HG03097 (cell line): ENCODE measurements around the gene ZNF827.

Source experiments
- ATAC-seq: cut with Tn5 transposase; IDR thresholded peaks from one replicate; pipeline ENCODE4 v1.9.1; 2021; ENCODE audit not compliant: unreplicated experiment, low FRiP score

Gene ZNF827

DNA sequence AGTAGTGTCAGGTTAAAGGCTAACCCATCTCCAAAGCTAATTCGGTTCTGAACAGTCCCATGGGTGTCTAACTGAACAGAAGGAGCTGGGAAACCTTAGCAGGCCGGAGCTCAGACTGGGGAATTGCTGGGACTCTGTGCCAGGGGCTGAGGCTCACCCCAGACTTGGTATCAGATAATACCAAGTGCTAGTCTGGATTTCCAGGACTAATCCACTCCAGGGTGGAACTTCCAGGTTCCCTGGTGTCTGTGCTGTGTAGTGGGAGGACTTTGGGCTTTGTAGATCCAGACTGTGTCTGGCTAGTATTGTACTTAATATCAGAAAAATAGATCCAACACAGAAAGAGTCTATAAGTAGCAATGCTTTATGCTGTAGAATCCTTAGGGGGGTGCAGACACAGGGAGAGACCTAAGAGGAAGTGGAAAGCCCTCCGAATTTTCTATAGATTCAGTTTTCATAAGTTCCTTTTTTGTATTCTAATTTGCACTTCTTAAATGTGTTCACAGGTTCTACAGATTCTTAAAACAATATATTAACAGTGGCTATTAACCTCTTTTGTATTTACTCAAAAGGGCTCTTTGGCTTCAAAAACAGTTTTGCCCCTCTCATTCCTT, 4.1 kb downstream of the ZNF827 start:
- ATAC-seq, result no peak

DNA sequence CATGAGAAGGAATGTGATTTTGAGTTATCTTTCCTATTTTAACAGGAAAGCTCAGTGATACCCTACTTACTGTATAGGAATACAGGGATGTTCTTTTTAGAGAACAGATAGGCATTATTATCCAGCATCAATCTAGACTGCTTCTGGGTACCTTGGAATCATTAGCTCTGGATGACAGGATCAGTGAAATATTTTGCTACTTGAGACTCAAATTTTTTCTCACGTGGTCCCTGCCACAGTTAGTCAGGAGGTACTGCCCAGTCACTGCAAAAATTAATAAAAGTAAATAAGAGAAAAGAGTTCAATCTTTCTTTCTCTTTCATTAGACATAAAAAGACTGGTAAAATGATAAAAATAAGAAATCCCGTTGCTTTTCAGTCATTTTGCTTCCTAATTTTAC, 5.5 kb downstream of the ZNF827 start:
- ATAC-seq, result no peak

DNA sequence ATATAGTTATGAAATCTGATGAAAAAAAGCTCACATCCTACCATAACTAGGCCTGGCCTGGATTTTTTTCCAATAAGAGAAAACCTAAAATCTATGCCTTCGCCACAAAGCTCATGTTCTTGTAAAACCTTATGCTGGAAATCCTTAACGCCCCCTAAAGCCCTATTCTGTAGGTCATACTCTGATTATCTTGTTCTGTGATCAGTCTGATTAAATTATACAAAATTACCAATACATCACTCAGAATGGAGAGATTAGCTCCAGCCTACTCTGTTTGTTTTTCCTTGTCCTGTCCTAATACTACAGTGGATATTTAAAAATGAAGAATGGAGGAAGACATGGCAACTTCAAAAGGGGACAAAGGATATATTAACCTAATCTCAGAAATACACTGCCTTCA, 7.2 kb downstream of the ZNF827 start:
- no peak for ATAC-seq

DNA sequence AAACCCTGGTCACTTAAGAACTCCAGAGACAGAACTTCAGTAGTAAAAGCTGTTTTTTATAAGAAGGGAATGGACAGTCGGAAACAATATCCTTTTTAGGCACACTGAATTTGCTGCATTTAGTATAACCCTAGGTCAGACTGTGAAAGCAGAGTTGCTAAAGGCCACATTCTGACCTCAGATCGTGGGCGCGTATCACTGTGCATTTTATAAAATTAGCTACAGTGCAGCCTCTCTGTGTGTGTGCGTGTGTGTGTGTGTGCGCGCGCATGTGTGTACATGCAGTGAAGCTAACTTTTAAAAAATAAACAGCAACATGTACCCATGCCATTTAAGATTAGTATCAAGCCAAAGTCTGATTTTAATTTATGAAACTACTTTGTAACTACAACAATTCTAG, 8.0 kb downstream of the ZNF827 start:
- no peak for ATAC-seq

DNA sequence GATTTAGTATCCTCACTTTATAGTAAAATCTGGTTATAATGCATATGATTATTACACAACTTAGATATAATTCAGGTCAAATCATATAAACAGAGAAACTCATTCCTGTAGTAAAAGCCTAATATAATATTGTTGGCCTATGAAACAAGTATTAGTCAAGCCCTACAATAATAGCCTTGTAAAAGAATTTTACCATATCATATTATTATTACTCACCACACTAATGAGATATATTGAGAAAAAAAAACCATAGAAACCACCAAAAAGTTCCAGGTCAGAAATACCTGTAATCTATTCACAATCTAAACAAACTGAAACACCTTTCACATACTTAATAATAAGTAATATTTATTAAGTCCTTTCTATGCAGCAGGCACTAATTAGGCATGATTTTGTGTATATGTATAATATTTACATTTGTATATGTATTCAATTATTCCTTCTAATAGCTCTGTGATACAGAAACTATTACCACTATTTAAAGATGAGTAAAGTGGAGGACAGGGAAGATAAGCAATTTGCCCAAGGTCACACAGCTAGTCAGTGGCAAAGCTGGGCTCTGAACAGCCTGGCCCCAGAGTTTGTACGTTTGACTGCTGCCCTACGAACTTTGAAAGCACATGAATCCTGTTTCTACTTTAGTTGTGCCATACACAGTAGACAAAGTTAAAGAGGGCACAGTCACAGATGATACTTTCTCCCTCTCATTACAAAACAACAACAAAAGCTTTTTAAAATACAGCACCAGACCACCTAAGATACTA, 9.0 kb downstream of the ZNF827 start:
- no peak for ATAC-seq

DNA sequence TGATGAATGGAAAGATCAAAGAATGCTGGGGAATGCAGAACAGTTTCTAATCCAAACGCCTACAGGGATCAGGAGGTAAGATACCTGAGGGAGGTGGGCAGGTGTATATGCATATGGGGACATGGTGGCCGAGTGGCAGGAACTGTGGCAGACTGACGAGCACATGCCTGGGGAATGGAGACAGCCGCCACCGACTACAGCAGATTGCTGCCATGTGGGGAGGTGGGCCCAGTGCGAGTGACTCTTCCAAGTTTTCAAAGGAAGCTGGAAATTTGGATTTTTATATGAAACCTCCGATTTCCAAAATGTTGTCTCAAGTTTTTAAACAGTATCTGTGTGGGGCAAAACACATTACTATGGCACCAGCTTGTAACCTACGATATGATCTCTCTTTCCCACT, 9.9 kb downstream of the ZNF827 start:
- no peak for ATAC-seq

DNA sequence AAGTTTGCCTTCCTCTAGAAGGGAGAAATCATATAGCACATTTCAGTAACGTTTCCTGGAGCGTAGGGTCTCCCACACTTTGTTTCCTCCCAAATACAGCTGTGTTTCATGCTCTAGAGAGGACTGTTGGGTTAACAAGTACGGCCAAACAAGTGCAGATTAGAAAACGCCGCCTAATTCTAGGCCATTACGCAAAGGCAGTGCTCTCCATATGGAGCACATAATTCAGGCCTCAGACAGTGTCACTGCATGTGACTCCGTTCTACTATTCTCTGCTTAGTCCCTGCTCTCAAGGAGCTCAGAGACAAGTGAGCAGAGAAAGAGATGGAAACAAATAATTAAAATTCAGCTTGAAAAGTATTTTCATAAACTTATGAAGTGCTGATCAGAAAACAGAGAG, 11.6 kb downstream of the ZNF827 start:
- no peak for ATAC-seq

DNA sequence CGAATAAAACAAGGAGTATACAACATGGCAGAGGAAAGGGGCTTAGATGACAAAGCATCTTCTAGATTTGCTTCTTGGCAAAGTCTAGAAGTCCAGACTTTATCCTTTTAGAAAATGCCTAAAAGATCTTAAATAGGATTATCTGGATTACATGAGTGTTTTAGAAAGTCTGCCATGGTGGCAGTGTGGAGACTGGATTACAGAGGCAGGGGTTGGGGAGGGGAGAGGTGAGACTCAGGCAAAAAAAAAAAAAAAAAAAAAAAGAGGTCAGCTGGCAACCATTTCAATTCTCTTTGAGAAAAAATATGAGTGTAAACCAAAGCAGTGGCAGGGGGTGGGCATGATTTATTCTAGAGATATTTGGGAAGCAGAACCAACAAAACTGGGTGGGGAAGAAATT, 17.4 kb downstream of the ZNF827 start:
- ATAC-seq, result no peak

DNA sequence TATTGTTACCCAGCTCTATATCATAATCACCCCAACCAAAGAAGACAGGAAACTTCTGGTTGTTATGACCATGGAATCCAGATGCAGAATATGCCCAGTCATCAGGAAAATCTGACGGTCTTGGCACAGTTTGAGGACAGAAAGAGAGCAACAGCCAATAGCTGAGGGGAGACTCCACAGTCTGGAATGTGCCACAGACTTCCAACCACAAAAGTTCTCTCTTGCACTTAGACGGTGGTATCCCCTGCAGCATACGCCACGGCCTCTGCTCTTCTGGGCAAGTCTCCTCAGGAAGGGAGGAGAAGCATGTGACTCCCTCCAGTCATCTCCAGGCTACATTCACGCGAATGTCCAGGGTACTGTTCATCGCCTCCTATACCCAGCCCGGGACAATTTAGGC, 18.4 kb downstream of the ZNF827 start:
- no peak for ATAC-seq

DNA sequence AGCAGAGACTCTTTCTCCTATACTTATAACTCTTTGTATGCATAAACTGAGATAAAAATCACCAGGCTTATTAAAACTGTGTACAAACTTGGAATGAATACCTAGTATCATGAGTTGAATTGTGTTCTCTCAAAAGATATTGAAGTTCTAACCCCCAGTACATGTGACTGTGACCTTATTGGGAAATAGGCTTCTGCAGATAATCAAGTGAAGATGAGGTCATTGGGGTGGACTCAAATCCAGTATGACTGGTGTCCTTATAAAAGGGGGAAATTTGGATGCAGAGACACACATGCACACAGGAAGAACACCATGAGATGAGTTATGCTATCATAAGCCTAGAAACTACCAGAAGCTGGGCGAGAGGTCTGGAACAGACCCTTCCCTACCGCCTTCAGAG, 26.2 kb downstream of the ZNF827 start:
- no peak for ATAC-seq

DNA sequence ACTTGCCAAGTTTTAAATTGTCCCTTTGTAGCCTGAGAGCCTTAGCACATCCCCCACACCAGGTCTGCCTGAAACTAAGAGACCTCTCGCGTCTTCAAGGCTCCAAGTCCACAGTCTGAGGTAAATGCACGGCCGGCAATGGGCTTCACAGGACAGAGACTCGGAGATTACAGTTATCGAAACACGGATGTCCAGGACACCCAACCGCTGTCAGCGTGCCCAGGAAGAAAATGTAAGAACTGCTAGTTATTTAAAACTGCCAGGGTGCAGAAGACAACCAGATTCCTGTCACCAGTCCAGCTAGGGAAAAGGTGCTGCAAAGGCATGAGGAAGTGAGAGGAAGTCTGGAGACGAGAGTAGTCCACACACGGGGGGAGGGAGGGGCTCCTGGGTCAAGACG, 28.9 kb downstream of the ZNF827 start:
- no peak for ATAC-seq

DNA sequence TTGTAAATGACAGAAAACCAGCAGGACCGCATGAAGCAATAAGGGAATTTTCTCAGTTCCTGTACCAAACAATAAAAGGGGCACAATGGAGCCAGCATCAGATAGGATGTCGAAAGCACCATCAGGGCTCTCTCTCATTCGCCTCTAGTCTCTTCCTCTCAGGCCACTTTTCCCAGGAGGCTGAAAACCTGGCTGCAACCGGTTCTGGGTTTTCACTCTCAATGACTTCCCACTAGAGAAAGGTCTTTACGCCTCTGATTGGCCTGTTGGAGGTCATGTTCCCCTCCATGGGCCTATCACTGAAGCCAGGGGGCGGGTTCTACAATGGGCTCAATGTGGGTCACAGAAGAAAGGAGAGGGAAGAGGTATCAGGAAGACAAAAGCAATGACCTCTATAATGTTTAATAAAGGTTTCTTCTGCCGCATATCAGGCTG, 29.3 kb downstream of the ZNF827 start:
- ATAC-seq, result peak; percentile 55

DNA sequence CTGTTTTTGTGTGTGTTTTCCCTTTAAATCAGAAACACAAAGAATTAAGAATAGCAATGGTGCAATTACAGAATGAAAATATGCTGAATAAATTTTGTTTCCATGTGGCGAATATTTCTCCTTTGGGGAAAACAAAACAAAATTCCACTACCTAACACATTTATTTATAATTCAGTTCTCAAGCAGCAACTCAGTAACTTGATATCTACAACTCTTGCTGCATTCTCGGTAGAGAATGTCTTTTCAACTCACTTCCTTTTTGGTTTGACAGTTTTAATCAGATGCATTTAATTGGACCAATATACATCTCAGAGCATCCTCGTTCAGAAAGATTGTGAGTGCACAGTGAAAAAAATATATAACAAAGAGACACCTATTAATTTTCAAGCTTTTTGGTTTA, 30.8 kb downstream of the ZNF827 start:
- no peak for ATAC-seq

DNA sequence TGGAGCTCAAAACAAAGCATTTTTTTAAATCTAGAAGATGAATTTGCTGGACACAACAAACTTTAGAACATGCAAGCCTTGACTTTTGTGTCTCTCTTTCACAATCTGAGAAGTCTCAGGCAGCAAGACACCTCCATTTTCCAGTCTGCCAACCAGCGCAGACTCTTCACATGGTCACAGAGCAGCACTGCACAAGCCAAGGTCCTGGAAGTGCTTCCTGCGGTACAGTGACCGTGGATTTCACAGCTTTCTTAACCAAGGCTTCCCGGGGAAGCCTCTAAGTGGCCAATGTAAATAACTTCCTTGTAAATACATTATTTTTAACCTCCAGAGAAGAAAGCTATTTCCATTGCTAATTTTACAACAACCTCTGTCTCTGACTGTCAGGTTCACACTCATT, 31.2 kb downstream of the ZNF827 start:
- no peak for ATAC-seq

DNA sequence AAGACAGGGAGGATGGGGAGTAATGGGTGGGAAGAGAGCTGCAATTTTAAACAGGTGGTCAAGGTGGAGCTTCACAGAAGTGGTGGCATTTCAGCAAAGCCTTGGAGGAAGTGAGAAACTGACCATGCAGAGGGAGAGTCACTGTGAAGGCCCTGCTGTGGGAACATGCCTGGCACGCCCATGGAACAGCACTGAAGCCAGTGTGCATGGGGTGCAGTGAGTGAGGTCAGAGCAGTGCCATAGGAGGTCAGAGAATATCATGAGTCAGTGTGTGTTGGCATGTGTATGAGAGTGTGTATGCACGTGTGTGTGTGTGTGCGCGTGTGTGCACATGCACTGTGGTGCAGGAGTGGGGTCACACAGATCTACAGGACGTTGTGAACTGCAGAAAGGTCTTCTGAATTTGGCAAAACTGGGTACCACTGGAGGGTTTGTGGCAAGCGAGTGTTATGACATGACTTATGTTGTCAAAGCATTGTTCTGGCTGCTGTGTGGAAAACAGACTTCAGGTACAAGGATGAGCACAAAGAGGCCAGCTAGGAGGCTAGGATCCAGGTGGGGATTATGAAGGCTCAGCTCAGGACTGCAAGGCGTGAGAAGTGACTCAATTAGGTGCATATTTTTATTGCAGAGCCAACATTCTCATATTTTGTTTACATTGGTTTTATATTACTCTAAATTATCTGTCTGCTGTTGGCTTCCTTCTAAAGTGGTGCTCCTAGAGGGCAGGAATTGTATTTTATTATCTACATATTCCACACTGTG, 34.0 kb downstream of the ZNF827 start:
- ATAC-seq, result no peak

DNA sequence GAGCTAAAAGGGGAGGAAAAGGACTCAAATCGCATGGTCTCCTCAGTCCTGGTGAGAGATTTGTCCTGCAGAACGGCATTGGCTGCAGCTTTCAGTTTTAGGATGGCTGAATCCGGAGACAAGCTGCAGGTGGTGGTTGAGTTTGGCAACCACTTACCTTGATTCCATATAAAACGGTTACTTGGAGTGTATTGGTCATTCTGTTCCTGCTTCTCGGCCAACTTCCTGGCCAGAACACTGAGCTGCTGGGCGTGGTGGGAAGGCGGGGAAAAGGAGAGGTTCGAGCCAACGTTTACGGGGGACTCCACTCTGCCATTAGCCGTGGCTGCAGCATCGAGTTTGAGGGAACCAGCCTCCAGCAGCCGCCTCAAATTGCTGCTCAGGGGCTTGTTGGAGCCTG, 36.1 kb downstream of the ZNF827 start:
- ATAC-seq, result no peak

DNA sequence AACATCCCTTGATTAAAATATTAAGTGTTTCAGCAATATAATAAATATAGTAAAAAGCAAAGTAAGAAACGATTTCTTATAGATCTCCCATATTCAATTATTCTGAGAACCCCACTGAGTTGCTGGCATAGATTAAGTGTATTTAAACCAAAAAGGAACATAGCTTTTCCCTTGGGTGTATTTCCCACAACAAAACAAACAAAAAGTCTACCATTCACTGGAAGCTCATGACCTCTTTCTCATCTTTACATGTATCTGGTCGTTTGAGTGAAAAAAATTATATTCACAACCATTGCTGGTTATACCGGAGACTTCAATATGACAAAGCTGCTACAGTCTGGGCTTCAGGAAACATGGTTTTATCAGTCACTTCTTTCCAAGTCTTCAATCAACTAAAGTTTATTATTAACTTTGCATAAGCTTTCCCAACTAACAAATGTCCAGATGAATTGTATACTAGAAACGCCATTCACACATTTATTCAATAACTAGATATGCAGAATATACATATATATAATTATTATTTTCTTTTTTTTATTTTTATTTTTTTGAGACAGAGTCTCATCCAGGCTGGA, 38.6 kb downstream of the ZNF827 start:
- ATAC-seq, result no peak

DNA sequence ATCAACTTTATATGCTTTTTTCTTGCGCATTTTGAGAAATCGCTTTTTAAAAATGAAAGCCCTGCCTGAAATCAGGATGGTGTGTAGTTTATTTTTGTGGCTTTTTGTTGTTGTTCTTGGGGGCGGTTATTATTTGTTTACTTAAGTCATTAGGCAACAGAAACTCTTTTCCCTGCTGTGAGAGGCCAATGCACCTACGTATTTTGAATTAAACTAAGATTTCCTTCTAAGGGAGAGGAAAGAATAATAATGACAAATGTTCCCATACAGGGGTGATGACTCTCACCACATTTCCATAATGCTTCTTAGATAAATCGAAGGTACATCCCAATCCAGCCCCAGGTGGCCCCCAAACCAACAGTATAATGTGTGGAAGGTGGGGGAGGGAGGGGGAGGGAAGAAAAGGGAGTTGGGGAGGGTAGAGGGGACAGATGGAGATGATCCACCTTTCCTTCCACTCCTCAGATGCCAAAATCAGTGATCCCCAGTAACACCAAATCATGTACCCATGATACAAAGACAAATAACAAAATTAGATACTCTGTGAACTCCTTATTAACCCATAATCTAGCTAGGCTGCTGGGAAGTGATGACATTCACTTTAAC, 39.6 kb downstream of the ZNF827 start:
- no peak for ATAC-seq

DNA sequence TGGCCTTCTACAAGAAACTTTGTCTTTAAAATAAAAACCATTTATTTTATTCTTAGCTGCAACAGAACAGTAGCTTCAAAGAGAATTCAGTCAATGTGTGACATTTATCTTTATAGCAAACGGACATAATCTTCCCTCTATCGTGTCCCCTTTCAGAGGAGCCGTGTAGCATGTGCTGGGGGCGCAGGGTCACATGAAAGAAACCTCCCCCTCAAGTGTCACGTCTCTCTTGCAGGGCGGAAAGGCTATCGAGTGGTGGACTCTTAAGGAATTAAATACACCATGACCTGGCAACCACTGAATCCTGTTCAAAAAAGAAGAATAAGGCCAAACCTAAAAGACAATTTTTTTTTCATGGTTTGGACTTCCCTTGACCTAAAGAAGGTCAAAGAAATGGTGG, 40.2 kb downstream of the ZNF827 start:
- ATAC-seq, result no peak

DNA sequence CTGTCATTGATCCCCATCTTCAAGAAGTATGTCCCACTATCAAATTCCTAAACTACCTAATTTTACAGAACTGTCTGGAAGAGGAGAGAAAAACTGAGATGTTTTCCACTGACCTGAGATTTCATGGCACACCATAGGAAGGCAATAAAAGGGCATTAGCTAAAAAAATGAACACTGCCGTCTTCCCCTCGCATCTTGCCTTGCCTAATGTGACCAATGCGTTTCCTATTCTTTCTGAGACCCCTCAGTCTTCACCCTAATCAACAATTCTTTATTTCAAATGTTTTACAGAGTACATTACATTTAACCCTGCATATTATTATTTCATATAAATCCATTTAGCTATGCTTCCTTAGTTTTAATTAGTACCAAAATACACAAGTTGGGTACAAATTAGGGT, 43.6 kb downstream of the ZNF827 start:
- ATAC-seq, result no peak

DNA sequence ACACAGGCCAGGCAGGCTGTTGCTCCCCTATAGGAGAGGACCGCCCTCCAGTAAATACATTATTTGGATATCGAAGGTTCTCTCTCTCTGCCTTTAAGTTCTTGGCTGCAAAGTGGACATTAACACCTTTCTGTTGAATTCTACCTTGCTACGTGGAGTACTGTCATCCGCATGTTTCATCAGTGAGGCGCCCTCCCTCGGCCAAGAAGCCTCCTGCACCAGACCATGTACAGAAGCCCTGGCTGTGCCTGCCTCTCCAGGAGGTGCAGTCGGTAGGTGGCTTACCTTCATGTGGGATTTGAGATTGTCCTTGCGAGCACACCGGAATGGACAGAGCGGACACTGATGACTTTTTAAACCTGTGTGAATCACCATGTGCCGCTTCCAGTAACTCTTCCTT, 46.7 kb downstream of the ZNF827 start:
- no peak for ATAC-seq
